Naive B cell (primary cell): ENCODE measurements around the gene GPR143. TPM values are rescaled to one million over a fixed set of nuclear protein-coding genes. Genes with fewer than 3 reads are reported as not detected.

Source experiments
- polyA plus RNA-seq, 6 donors: library from polyadenylated mRNA; unstranded; fragments of 300-500 nt; fragmentation: Illumina TruSeq; gene quantifications; one replicate each; pipeline ENCODE4 v1.2.3, GENCODE V29; 2021; ENCODE audit warnings: low read depth in 6 of 6

The GPR143 gene
- polyA plus RNA-seq, 6 donors from 2014 or later = 0.17 to 0.53 (median 0.23) TPM; not detected in 3

Other genes starting within 250 kb of the GPR143 start
- not detected for gene SHROOM2, start 20.6 kb upstream of the GPR143 start, polyA plus RNA-seq
- not detected for gene CLDN34, start 201.5 kb upstream of the GPR143 start, polyA plus RNA-seq